Esophagus squamous epithelium (tissue), 4 donors: Measurements from ENCODE around the gene KAT2B.

Source experiments
- CTCF ChIP-seq, 6 experiments: fragments of 450-650 bp in 4 of 6; fragments of 200-600 bp in 2 of 6; sonication (generic) in 2 of 6; IDR thresholded peaks; one replicate each; pipeline ENCODE4 v1.5.1; 2016 to 2019; ENCODE audit warnings: antibody characterized with exemption in 6 of 6, mild to moderate bottlenecking in 4 of 6, moderate library complexity in 4 of 6
- POLR2A ChIP-seq, 4 donors: fragments of 450-650 bp; IDR thresholded peaks; one replicate each; pipeline ENCODE4 v1.6.1; 2017; ENCODE audit warnings: antibody characterized with exemption in 4 of 4, mild to moderate bottlenecking in 4 of 4, moderate library complexity in 3 of 4

GRCh38 chr3:20069178-20069532 is 28.9 kb downstream of the KAT2B start:
- TF ChIP-seq CTCF (IDR thresholded peaks at IDR 0.05): no peak
- no peak for TF ChIP-seq POLR2A (IDR thresholded peaks at IDR 0.05)
